B cell (primary cell): ENCODE results near the gene GZMB.

Experiments
- CTCF ChIP-seq: fragments of 200-600 bp; IDR thresholded peaks from one replicate; pipeline ENCODE4 v1.8.0; 2022; ENCODE audit warnings: antibody characterized with exemption, mild to moderate bottlenecking
- EZH2 ChIP-seq: IDR thresholded peaks from 2 replicates; pipeline ENCODE4 v1.6.1; 2012; ENCODE audit warnings: borderline replicate concordance, low read depth, mild to moderate bottlenecking, moderate library complexity, low read length; ENCODE audit not compliant: insufficient read depth, poor library complexity, severe bottlenecking

- TF ChIP-seq EZH2 (no peak), CTCF (no peak)
Observed at GRCh38 chr14:24630872-24631477, 3.0 kb downstream of the GZMB start.
